DOHH2 (cell line): ENCODE results near the gene LRMDA.

ENCODE experiments used
- H3F3A ChIP-seq: fragments of 200-600 bp; sonication (generic), shearing (Covaris generic); 2 replicates; pipeline ENCODE4 v1.6.0; 2016; ENCODE audit warnings: antibody characterized with exemption, mild to moderate bottlenecking; ENCODE audit not compliant: control insufficient read depth, insufficient read depth
- H3K27ac ChIP-seq: fragments of 200-600 bp; sonication (generic); 2 replicates; pipeline ENCODE4 v1.5.1; 2014; ENCODE audit warnings: low read depth, mild to moderate bottlenecking, low read length, moderate library complexity
- H3K27me3 ChIP-seq: fragments of 200-600 bp; sonication (generic); 2 replicates; pipeline ENCODE4 v1.6.1; 2014; ENCODE audit warnings: mild to moderate bottlenecking, low read length, mixed read lengths; ENCODE audit not compliant: control insufficient read depth
- H3K36me3 ChIP-seq: fragments of 200-600 bp; sonication (generic); 2 replicates; pipeline ENCODE4 v1.6.1; 2014; ENCODE audit warnings: mild to moderate bottlenecking, low read length, moderate library complexity, mixed read lengths; ENCODE audit not compliant: control insufficient read depth
- H3K4me1 ChIP-seq: fragments of 200-600 bp; sonication (generic); 2 replicates; pipeline ENCODE4 v1.6.1; 2014; ENCODE audit warnings: mild to moderate bottlenecking, low read length, mixed read lengths; ENCODE audit not compliant: control insufficient read depth
- H3K4me2 ChIP-seq: fragments of 200-600 bp; sonication (generic); 2 replicates; pipeline ENCODE4 v1.6.0; 2014; ENCODE audit warnings: mild to moderate bottlenecking, low read length, moderate library complexity
- H3K4me3 ChIP-seq: fragments of 200-600 bp; sonication (generic); 2 replicates; pipeline ENCODE4 v1.5.1; 2014; ENCODE audit warnings: mild to moderate bottlenecking, low read length, mixed read lengths
- H3K79me2 ChIP-seq: fragments of 200-600 bp; sonication (generic); 2 replicates; pipeline ENCODE4 v1.6.1; 2014; ENCODE audit warnings: mild to moderate bottlenecking, low read length, mixed read lengths; ENCODE audit not compliant: control insufficient read depth
- H3K9me2 ChIP-seq: fragments of 200-600 bp; sonication (generic); replicated peaks from 2 replicates; pipeline ENCODE4 v1.6.1; 2014; ENCODE audit warnings: mild to moderate bottlenecking, low read length, mixed read lengths; ENCODE audit not compliant: control insufficient read depth
- H3K9me3 ChIP-seq: fragments of 200-600 bp; sonication (generic); 2 replicates; pipeline ENCODE4 v1.6.1; 2014; ENCODE audit warnings: antibody characterized with exemption, low read length, mixed read lengths; ENCODE audit not compliant: control insufficient read depth, insufficient read depth
- H4K20me1 ChIP-seq: fragments of 200-600 bp; sonication (generic); 2 replicates; pipeline ENCODE4 v1.6.0; 2014; ENCODE audit warnings: low read depth, mild to moderate bottlenecking, antibody characterized with exemption, low read length, moderate library complexity; ENCODE audit not compliant: control insufficient read depth, insufficient read depth
- EZH2phosphoT487 ChIP-seq: fragments of 200-600 bp; sonication (generic); IDR thresholded peaks from 2 replicates; pipeline ENCODE4 v1.6.1; 2017; ENCODE audit warnings: borderline replicate concordance, mild to moderate bottlenecking, antibody characterized with exemption, low read length, moderate library complexity, mixed read lengths
- TF ChIP-seq, protein P1 (sequence below): fragments of 200-600 bp; sonication (generic); IDR thresholded peaks from one replicate; pipeline ENCODE4 v1.5.1; 2014; ENCODE audit warnings: antibody characterized with exemption, mild to moderate bottlenecking, low read depth, low read length; ENCODE audit not compliant: poor library complexity, severe bottlenecking

Gene LRMDA

DNA sequence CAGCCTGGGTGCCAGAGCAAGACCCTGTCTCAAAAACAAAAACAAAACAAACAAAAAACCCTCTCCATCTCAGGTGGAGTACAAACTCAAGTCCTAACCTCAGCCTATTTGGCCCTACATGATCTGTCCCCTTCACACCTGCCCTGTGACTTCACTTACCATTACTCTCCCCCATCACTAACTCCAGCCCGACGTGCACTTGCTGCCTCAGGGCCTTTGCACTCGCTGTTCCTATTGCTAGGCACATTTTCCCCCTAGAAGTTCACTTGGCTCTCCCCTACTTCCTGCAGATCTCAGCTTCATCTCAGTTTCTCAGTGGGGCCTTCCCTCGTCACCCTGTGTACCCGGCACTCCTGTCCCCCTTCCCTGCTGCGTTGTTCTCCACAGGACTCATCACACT, 8.5 kb upstream of the LRMDA start:
- Histone ChIP-seq H3K27me3 (no peaks in the 10 kb centered on the region), H3K9me2 (no peaks in the 10 kb centered on the region), H3K27ac (no peak overlapping the region), H3K36me3 (no peaks in the 10 kb centered on the region), H3K9me3 (no peaks in the 10 kb centered on the region), H3K4me2 (no peak overlapping the region), H3K4me1 (no peaks in the 10 kb centered on the region), H3F3A (no peaks in the 10 kb centered on the region), H3K79me2 (no peaks in the 10 kb centered on the region), H3K4me3 (no peak overlapping the region), H4K20me1 (no peaks in the 10 kb centered on the region)
- TF ChIP-seq, protein P1, sequence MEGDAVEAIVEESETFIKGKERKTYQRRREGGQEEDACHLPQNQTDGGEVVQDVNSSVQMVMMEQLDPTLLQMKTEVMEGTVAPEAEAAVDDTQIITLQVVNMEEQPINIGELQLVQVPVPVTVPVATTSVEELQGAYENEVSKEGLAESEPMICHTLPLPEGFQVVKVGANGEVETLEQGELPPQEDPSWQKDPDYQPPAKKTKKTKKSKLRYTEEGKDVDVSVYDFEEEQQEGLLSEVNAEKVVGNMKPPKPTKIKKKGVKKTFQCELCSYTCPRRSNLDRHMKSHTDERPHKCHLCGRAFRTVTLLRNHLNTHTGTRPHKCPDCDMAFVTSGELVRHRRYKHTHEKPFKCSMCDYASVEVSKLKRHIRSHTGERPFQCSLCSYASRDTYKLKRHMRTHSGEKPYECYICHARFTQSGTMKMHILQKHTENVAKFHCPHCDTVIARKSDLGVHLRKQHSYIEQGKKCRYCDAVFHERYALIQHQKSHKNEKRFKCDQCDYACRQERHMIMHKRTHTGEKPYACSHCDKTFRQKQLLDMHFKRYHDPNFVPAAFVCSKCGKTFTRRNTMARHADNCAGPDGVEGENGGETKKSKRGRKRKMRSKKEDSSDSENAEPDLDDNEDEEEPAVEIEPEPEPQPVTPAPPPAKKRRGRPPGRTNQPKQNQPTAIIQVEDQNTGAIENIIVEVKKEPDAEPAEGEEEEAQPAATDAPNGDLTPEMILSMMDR, result no peak
- no peak for TF ChIP-seq EZH2phosphoT487

DNA sequence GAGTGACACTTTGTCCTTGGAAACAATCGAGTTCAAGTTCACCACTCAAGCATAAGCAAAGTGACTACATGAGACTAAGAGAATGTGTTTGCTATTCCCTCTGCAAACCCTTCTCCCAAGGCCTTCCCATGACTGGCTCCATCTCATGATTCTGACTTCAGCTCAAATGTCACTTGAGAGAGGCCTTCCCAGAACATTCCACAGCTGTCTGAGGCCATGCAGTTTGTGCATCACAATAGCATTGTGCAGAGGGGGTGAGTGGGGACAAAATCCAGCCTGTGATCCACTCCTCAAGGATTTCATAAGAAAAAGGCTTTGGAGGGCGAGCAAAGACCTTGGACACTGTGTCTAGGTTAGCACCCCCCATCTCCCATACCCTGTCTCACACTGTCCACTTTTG, 6.9 kb upstream of the LRMDA start:
- Histone ChIP-seq H3F3A (no peaks in the 10 kb centered on the region), H3K36me3 (no peaks in the 10 kb centered on the region), H3K9me3 (no peaks in the 10 kb centered on the region), H3K27ac (no peak overlapping the region), H3K4me1 (no peaks in the 10 kb centered on the region), H3K27me3 (no peaks in the 10 kb centered on the region), H3K9me2 (no peaks in the 10 kb centered on the region), H3K79me2 (no peaks in the 10 kb centered on the region), H3K4me3 (no peak overlapping the region), H4K20me1 (no peaks in the 10 kb centered on the region), H3K4me2 (no peak overlapping the region)
- TF ChIP-seq EZH2phosphoT487, result no peak
- TF ChIP-seq, protein P1, result no peak

DNA sequence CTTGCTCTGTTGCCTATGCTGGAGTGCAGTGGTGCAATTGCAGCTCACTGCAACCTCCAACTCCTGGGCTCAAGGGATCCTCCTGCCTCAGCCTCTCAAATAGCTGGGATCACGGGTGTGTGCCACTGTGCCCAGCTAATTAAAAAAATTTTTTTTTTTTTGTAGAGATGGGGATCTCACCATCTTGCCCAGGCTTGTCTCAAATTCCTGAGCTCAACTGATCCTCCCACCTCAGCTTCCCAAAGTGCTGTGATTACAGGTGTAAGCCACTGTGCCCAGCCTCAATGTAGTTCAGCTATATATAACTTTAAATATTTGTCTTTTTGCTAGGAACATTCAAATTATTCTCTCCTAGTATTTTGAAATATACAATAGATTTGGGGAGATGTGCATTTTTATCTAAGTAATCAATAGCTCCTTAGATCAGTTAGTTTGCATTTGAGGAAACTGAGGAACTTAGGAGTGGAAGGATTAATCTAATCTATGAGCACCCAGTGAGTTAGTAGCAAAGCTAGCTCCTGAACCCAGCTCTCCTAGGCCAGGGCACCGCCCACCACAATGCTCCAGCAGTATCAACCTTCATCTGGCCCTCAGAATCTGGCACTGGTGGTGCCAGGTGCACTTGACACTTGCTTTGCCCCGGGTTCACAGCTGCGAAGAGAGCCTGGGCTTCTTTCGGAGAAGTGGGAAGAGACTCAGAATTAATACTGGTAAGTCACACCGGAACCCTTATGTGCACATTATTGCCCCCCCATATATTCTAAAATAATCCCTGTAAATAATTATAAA, 5.9 kb upstream of the LRMDA start:
- Histone ChIP-seq H3K4me1 (no peaks in the 10 kb centered on the region), H3K79me2 (no peaks in the 10 kb centered on the region), H3K9me2 (no peaks in the 10 kb centered on the region), H3K4me3 (no peak overlapping the region), H3K4me2 (no peak overlapping the region), H3K9me3 (no peaks in the 10 kb centered on the region), H3F3A (no peaks in the 10 kb centered on the region), H3K27ac (no peak overlapping the region), H3K36me3 (no peaks in the 10 kb centered on the region), H3K27me3 (no peaks in the 10 kb centered on the region), H4K20me1 (no peaks in the 10 kb centered on the region)
- TF ChIP-seq, protein P1, result no peak
- TF ChIP-seq EZH2phosphoT487, result no peak
